NB4 (cell line): ENCODE data around the gene TLR8.

Experiments used
- CTCF ChIP-seq: IDR thresholded peaks from one replicate; pipeline ENCODE4 v1.5.1; 2012; ENCODE audit warnings: low read depth, low read length
- POLR2A ChIP-seq: IDR thresholded peaks from 2 replicates; pipeline ENCODE4 v1.6.1; 2011; ENCODE audit warnings: mild to moderate bottlenecking; ENCODE audit not compliant: insufficient read length; ENCODE audit errors: extremely low read depth
- TF ChIP-seq, protein P1 (sequence below): IDR thresholded peaks from 2 replicates; pipeline ENCODE4 v1.6.1; 2011; ENCODE audit warnings: low read depth, low read length

- TF ChIP-seq CTCF = no peak
- TF ChIP-seq POLR2A = no peak
- TF ChIP-seq, protein P1, sequence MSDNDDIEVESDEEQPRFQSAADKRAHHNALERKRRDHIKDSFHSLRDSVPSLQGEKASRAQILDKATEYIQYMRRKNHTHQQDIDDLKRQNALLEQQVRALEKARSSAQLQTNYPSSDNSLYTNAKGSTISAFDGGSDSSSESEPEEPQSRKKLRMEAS = no peak
Measured at GRCh38 chrX:12878536-12878935, 27.9 kb upstream of the TLR8 start.
